ENCODE measurements around the gene OOEP.

The OOEP gene

DNA sequence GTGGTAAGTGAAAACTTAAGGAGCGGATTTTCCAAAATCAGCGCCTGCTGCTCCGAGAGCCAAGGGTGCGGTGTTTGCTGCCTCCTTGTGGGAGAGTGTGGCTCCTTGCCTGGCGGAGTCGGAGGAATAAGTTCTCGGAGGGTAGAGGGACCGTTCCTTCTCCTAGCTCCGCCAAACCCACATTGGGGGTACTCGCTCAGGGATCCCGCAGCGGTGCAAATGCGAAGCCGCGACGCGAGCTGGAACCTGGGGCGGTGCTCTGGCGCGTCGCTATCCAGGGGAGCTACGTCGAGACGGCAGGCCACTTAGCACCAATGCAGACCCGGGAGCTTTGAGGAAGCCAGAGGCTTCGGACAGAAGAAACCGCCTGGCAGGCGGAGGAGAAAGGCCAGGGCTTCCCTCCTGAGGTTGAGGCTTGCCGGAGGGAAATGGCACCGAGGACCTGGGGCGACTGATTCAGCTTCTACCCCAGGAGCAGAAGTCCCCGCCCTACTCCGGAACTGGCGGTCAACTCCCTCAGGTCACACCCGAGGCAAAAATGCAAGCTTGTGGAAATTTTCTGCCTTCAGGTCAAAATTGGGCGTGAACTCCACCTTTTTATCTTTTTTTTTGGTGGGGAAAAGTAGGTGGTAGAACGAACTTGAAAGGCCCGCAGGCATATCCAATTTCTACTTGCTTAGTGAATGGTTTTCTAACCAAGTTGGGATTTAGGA is 19.3 kb upstream of the OOEP start (continued):
- peak; percentile 44; the same call in 1 of the 2 replicates for TF ChIP-seq ZNF398 (tag by site-specific recombination; IDR thresholded peaks at IDR 0.05)
- TF ChIP-seq ZNF555 (tag by site-specific recombination; conservative IDR thresholded peaks at IDR 0.05) = no peak
- TF ChIP-seq ZNF184 (tag by site-specific recombination; IDR thresholded peaks at IDR 0.05) = no peak
- TF ChIP-seq, protein P1, sequence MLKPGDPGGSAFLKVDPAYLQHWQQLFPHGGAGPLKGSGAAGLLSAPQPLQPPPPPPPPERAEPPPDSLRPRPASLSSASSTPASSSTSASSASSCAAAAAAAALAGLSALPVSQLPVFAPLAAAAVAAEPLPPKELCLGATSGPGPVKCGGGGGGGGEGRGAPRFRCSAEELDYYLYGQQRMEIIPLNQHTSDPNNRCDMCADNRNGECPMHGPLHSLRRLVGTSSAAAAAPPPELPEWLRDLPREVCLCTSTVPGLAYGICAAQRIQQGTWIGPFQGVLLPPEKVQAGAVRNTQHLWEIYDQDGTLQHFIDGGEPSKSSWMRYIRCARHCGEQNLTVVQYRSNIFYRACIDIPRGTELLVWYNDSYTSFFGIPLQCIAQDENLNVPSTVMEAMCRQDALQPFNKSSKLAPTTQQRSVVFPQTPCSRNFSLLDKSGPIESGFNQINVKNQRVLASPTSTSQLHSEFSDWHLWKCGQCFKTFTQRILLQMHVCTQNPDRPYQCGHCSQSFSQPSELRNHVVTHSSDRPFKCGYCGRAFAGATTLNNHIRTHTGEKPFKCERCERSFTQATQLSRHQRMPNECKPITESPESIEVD (tag by site-specific recombination; IDR thresholded peaks at IDR 0.05) = no peak
- TF ChIP-seq ZNF624 (tag by site-specific recombination; IDR thresholded peaks at IDR 0.05) = no peak
- no peak for TF ChIP-seq OVOL3 (tag by site-specific recombination; IDR thresholded peaks at IDR 0.05)
- no peak for TF ChIP-seq ZNF521 (tag by site-specific recombination; IDR thresholded peaks at IDR 0.05)
- 0 out of 2 replicates have a peak, but pooled peaks have one; percentile 17 for TF ChIP-seq ZNF24 (tag by site-specific recombination; IDR thresholded peaks at IDR 0.05)
- TF ChIP-seq SETDB1 (IDR thresholded peaks at IDR 0.05; ENCODE audit: insufficient read length, low read length) = no peak
- no peak for TF ChIP-seq ZNF354C (tag by site-specific recombination; IDR thresholded peaks at IDR 0.05; ENCODE audit: borderline replicate concordance, low read depth)
- no peak for TF ChIP-seq ZNF18 (tag by site-specific recombination; IDR thresholded peaks at IDR 0.05)
- TF ChIP-seq ZNF280C (tag by site-specific recombination; IDR thresholded peaks at IDR 0.05) = no peak
- no peak for TF ChIP-seq ZNF416 (tag by site-specific recombination; IDR thresholded peaks at IDR 0.05)
- TF ChIP-seq ZNF2 (tag by site-specific recombination; IDR thresholded peaks at IDR 0.05) = peak; percentile 62
- TF ChIP-seq ZNF146 (tag by site-specific recombination; IDR thresholded peaks at IDR 0.05) = no peak
- TF ChIP-seq ZNF518A (tag by site-specific recombination; conservative IDR thresholded peaks at IDR 0.05; ENCODE audit: low read depth) = no peak
- TF ChIP-seq SP2 (tag by site-specific recombination; IDR thresholded peaks at IDR 0.05) = peak; percentile 43
- TF ChIP-seq KLF16 (tag by site-specific recombination; IDR thresholded peaks at IDR 0.05) = no peak
- TF ChIP-seq ZNF548 (tag by site-specific recombination; IDR thresholded peaks at IDR 0.05) = no peak
- TF ChIP-seq, protein P2, sequence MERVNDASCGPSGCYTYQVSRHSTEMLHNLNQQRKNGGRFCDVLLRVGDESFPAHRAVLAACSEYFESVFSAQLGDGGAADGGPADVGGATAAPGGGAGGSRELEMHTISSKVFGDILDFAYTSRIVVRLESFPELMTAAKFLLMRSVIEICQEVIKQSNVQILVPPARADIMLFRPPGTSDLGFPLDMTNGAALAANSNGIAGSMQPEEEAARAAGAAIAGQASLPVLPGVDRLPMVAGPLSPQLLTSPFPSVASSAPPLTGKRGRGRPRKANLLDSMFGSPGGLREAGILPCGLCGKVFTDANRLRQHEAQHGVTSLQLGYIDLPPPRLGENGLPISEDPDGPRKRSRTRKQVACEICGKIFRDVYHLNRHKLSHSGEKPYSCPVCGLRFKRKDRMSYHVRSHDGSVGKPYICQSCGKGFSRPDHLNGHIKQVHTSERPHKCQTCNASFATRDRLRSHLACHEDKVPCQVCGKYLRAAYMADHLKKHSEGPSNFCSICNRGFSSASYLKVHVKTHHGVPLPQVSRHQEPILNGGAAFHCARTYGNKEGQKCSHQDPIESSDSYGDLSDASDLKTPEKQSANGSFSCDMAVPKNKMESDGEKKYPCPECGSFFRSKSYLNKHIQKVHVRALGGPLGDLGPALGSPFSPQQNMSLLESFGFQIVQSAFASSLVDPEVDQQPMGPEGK (tag by site-specific recombination; IDR thresholded peaks at IDR 0.05) = peak; percentile 46
- no peak for TF ChIP-seq ZNF132 (tag by site-specific recombination; IDR thresholded peaks at IDR 0.05; ENCODE audit: borderline replicate concordance)
- no peak for TF ChIP-seq ZNF792 (tag by site-specific recombination; IDR thresholded peaks at IDR 0.05)
- TF ChIP-seq ZNF248 (tag by site-specific recombination; IDR thresholded peaks at IDR 0.05) = no peak
- TF ChIP-seq ZEB2 (tag by site-specific recombination; IDR thresholded peaks at IDR 0.05) = 0 out of 2 replicates have a peak, but pooled peaks have one; percentile 59
